Left kidney (tissue), 2 donors: Measurements from ENCODE around the gene H2BK1. TPM values are rescaled to one million over a fixed set of nuclear protein-coding genes. Genes with fewer than 3 reads are reported as not detected.

Source experiments
- DNase-seq: peaks from one replicate; pipeline ENCODE4 v3.0.0-alpha.2; 2013
- polyA plus RNA-seq: library from polyadenylated mRNA; unstranded; fragments of 120-200 nt; gene quantifications from one replicate; pipeline ENCODE4 v1.2.1, GENCODE V29; 2013; ENCODE audit not compliant: insufficient read length

Gene H2BK1
- polyA plus RNA-seq, 1 donor: not detected

GRCh38 chr7:151178236-151178635 lies 32.1 kb downstream of the H2BK1 start:
- DNase-seq: no peak

DNA sequence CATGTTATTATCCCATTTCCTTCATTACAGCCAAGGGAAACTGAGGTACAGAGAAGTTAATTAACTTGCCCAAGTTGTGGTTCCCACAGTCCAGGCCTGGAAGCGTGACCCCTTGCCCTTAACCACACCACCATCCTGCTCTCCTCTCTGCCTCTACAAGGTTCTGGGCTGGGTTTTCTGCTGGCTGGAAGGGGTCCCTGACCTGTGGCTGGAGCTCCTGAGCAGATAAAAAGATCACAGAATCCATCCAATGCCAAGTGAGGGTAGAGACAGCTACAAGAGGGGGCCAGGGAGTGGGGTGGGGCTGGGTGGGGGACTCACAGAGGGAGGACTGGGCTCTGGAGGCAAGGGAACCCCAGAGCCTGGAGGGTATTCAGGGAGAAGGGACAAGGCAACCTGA lies 33.0 kb downstream of the H2BK1 start:
- no peak for DNase-seq

- no peak for DNase-seq
Measured at GRCh38 chr7:151176401-151176800, 33.9 kb downstream of the H2BK1 start.

- DNase-seq: no peak
Measured at GRCh38 chr7:151175793-151176311, 34.4 kb downstream of the H2BK1 start.

DNA sequence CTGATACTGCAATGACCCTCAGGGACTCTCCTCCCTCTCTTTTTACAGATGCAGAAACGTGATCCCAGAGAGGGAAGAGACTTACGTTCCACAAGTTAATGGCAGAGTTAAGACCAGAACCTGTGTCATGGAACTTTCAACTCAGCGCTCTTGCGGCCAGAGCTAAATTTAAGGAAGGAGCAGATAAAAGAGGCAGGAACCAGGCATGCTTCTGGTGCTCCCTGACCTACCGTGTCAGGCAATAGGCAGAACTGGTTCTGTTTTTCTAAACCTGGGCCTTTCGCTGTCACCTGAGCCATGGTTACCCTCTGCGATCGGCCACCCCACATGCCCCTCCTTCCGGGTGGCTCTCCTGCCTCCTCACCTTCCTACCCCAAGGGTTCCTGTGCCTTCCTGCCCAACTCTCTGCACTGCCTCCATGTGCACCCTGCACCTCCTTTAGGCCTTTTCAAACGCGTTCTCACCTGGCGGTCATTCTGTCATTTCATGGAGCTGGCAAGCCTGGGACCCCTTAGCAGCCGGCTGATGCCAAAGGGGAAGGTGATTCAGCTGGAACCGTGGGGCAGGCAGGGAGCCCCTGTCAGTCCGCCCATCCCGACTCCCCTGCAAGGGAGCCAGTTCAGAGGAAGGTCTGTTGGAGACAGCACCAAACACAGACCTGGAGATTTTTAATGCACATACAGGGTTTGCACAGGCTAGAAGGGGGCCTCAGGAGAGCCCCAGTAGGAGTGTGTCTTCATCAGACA lies 35.1 kb downstream of the H2BK1 start:
- DNase-seq: no peak

GRCh38 chr7:151174246-151175046 lies 35.8 kb downstream of the H2BK1 start:
- no peak for DNase-seq

- no peak for DNase-seq
Measured at GRCh38 chr7:151173386-151174245, 36.7 kb downstream of the H2BK1 start.

GRCh38 chr7:151172273-151173141 lies 37.8 kb downstream of the H2BK1 start:
- DNase-seq: peak; percentile 68

GRCh38 chr7:151168787-151169162 lies 41.5 kb downstream of the H2BK1 start:
- DNase-seq: no peak

DNA sequence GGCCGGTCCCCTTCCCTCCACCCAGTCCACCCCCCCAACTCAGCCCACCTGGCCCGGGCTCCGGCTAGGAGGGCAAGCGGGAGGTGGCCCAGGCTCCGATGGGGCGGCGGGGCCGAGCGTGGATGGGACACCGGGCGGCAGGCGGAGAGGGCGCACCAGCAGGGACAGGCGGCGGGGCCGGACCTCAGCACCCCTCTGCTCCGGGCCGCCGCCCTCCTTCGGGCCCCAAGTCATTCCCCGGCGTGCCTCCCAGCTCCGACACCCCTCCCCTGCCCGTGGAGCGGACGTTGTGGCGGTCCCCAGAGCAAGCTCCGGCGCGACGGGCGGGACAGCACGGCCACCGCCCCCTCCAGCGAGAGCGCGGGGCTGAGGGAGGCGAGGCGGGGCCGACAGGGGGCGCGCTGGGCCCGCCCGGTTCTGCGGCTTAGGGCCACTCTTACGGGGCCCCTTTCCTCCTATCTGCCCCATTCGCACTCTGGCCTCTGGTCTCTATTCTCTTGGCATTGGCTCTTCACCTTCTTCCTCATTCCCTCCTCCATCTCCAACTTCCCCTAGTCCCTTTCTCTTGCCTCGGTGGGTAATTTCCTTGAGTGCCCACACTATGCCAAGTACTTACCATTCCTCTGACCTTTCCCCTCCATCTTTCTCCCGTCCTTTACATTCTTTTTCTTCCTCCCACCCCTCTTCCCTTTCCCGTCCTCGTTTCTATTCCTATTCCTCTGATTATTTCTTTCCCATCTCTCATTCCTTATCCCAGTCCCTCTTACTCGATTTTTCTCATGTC lies 42.1 kb downstream of the H2BK1 start:
- DNase-seq: no peak

DNA sequence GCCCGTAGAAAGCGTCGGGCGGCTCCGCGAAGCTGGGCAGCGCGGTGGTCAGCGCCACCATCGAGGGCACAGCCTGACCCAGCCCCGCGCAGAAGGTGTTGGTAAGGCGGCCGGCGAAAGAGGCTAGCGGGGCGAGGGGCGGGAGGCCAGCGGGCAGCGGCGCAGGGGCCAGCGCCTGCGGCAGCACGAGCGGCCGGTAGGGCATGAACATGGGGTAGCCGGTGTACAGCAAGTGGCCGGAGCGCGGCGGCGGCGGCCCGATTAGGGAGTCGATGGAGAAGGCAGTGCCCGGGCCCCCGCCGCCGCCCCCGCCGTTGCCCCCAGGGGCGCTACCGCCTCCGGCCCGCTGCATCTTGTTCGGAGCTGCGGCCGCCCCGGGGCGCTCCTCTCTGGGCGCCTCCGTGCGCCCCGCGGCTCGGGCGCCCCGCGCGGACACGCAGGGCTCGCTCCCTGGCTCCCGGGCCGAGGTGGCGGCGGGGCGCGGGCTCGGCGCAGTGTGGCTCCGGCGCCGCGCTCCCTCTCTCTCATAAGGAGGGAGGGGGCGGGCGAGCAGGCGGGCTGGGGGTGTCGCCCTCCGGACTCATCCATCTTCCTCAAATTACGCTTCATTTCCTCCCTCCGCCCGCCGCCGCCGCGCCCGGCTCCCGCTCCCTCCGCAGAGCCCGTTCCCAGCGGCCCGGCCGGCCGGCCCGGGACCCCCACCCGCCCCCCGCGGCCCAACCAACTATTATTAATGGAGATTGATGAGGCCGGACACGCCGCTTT lies 42.9 kb downstream of the H2BK1 start, which contains the start of gene GBX1:
Gene GBX1, minus strand, starts transcription at position 498 of the 765 bp plus-strand sequence. Its CDS starts 146 bp downstream, at position 352.
- DNase-seq: peak; percentile 60

- DNase-seq: no peak
Measured at GRCh38 chr7:151166629-151167196, 43.6 kb downstream of the H2BK1 start.

- DNase-seq: no peak
Measured at GRCh38 chr7:151161757-151162156, 48.5 kb downstream of the H2BK1 start.

Other genes with a start within 250 kb of the H2BK1 start
- 13.1 TPM for gene KCNH2, start 232.2 kb downstream of the H2BK1 start, polyA plus RNA-seq
- 8.7 TPM for gene NOS3, start 219.5 kb downstream of the H2BK1 start, polyA plus RNA-seq
- 3.0 TPM for gene ATG9B, start 186.0 kb downstream of the H2BK1 start, polyA plus RNA-seq
- gene ABCB8, start 182.0 kb downstream of the H2BK1 start, polyA plus RNA-seq: 28.4 TPM
- 2.3 TPM for gene ASIC3, start 162.0 kb downstream of the H2BK1 start, polyA plus RNA-seq
- 17.8 TPM for gene CDK5, start 152.6 kb downstream of the H2BK1 start, polyA plus RNA-seq
- gene SLC4A2, start 150.9 kb downstream of the H2BK1 start, polyA plus RNA-seq: 84.4 TPM
- 47.8 TPM for gene FASTK, start 129.7 kb downstream of the H2BK1 start, polyA plus RNA-seq
- gene TMUB1, start 127.0 kb downstream of the H2BK1 start, polyA plus RNA-seq: 19.7 TPM
- 65.0 TPM for gene AGAP3, start 124.0 kb downstream of the H2BK1 start, polyA plus RNA-seq
- gene GBX1, start 42.8 kb downstream of the H2BK1 start, polyA plus RNA-seq: 0.22 TPM
- not detected for gene ASB10, start 23.2 kb downstream of the H2BK1 start, polyA plus RNA-seq
- 24.6 TPM for gene ABCF2, start 16.7 kb upstream of the H2BK1 start, polyA plus RNA-seq
- 21.2 TPM for gene CHPF2, start 22.0 kb upstream of the H2BK1 start, polyA plus RNA-seq
- gene SMARCD3, start 38.2 kb upstream of the H2BK1 start, polyA plus RNA-seq: 80.6 TPM
- 100.0 TPM for gene NUB1, start 131.3 kb upstream of the H2BK1 start, polyA plus RNA-seq
- gene WDR86, start 199.6 kb upstream of the H2BK1 start, polyA plus RNA-seq: 38.8 TPM
- 4.4 TPM for gene CRYGN, start 229.7 kb upstream of the H2BK1 start, polyA plus RNA-seq